ENCODE data around the gene SSTR4. TPM values are rescaled to one million over a fixed set of nuclear protein-coding genes. Genes with fewer than 3 reads are reported as not detected.

Gene SSTR4
- total RNA-seq, 1 experiment from 2014 or later, result not detected

- Mint-ChIP-seq H3K36me3 (no peaks in the 10 kb centered on the region), H3K4me1 (peaks cover 9% of the 10 kb centered on the region), H3K4me3 (no peak overlapping the region), H3K27ac (no peak overlapping the region), H3K27me3 (ENCODE audit: low read depth) (no peaks in the 10 kb centered on the region; the same call in 1 of the 2 replicates), H3K9me3 (0 out of 2 replicates have a peak, but pooled peaks cover 6% of the 10 kb centered on the region)
- POLR2A ChIA-PET, result no interaction called here
- CTCF ChIA-PET, result no interaction called here
- DNase-seq (ENCODE audit: low spot score) (no peak), ATAC-seq (no peak)
- TF ChIP-seq RORB (CRISPR knock-in tag; IDR thresholded peaks at IDR 0.05) (no peak), PRRX2 (CRISPR knock-in tag; IDR thresholded peaks at IDR 0.05) (no peak), EMX1 (CRISPR knock-in tag; IDR thresholded peaks at IDR 0.05) (no peak), ZNF219 (CRISPR knock-in tag; IDR thresholded peaks at IDR 0.05; ENCODE audit: borderline replicate concordance) (no peak)
- TF ChIP-seq, protein P1, sequence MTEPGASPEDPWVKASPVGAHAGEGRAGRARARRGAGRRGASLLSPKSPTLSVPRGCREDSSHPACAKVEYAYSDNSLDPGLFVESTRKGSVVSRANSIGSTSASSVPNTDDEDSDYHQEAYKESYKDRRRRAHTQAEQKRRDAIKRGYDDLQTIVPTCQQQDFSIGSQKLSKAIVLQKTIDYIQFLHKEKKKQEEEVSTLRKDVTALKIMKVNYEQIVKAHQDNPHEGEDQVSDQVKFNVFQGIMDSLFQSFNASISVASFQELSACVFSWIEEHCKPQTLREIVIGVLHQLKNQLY (CRISPR knock-in tag; IDR thresholded peaks at IDR 0.05), result no peak
- TF ChIP-seq, protein P2, sequence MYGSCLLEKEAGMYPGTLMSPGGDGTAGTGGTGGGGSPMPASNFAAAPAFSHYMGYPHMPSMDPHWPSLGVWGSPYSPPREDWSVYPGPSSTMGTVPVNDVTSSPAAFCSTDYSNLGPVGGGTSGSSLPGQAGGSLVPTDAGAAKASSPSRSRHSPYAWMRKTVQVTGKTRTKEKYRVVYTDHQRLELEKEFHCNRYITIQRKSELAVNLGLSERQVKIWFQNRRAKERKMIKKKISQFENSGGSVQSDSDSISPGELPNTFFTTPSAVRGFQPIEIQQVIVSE (CRISPR knock-in tag; IDR thresholded peaks at IDR 0.05; ENCODE audit: borderline replicate concordance), result no peak
These were observed 23.9 kb upstream of the SSTR4 start for GRCh38 chr20:23011008-23011721.

DNA sequence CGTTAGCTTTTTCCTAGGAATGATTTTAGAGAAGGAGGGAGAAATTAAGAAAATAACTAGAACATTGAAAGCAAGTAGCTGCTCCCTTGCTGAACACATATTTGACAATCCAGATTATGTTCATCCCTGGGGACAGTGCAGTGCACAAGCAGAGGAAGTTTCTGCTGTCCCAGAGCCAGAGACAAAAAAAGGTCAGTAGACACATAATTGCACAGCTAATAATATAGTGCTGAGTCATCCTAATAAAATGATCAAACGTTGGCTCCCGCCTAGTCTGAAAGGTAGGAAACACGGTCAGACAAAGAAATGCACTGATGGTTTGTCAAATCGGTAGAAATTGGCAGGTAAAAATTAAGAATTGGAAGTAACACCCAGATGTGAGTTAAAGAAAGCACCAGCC, 21.7 kb upstream of the SSTR4 start:
- Mint-ChIP-seq H3K27ac (no peak overlapping the region), H3K36me3 (no peaks in the 10 kb centered on the region), H3K4me3 (no peak overlapping the region), H3K27me3 (ENCODE audit: low read depth) (no peaks in the 10 kb centered on the region; the same call in 1 of the 2 replicates), H3K4me1 (peaks cover 2% of the 10 kb centered on the region; the same call in 1 of the 2 replicates), H3K9me3 (0 out of 2 replicates have a peak, but pooled peaks cover 6% of the 10 kb centered on the region)
- POLR2A ChIA-PET, result interaction anchor here (0.7 kb wide), 1 partner anchor 289 kb away, joined by 3 read pairs; no protein-coding TSS in a partner anchor
- DNase-seq (ENCODE audit: low spot score), result no peak
- CTCF ChIA-PET, result no interaction called here
- ATAC-seq, result no peak
- TF ChIP-seq PRDM15 (CRISPR knock-in tag; IDR thresholded peaks at IDR 0.05) (no peak), ZNF263 (CRISPR knock-in tag; IDR thresholded peaks at IDR 0.05; ENCODE audit: low read depth) (no peak), ZBTB21 (CRISPR knock-in tag; IDR thresholded peaks at IDR 0.05; ENCODE audit: borderline replicate concordance) (no peak), FOXP4 (CRISPR knock-in tag; IDR thresholded peaks at IDR 0.05) (no peak), ZNF396 (CRISPR knock-in tag; IDR thresholded peaks at IDR 0.05; ENCODE audit: borderline replicate concordance) (no peak)
- TF ChIP-seq, protein P3, sequence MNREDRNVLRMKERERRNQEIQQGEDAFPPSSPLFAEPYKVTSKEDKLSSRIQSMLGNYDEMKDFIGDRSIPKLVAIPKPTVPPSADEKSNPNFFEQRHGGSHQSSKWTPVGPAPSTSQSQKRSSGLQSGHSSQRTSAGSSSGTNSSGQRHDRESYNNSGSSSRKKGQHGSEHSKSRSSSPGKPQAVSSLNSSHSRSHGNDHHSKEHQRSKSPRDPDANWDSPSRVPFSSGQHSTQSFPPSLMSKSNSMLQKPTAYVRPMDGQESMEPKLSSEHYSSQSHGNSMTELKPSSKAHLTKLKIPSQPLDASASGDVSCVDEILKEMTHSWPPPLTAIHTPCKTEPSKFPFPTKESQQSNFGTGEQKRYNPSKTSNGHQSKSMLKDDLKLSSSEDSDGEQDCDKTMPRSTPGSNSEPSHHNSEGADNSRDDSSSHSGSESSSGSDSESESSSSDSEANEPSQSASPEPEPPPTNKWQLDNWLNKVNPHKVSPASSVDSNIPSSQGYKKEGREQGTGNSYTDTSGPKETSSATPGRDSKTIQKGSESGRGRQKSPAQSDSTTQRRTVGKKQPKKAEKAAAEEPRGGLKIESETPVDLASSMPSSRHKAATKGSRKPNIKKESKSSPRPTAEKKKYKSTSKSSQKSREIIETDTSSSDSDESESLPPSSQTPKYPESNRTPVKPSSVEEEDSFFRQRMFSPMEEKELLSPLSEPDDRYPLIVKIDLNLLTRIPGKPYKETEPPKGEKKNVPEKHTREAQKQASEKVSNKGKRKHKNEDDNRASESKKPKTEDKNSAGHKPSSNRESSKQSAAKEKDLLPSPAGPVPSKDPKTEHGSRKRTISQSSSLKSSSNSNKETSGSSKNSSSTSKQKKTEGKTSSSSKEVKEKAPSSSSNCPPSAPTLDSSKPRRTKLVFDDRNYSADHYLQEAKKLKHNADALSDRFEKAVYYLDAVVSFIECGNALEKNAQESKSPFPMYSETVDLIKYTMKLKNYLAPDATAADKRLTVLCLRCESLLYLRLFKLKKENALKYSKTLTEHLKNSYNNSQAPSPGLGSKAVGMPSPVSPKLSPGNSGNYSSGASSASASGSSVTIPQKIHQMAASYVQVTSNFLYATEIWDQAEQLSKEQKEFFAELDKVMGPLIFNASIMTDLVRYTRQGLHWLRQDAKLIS (CRISPR knock-in tag; IDR thresholded peaks at IDR 0.05; ENCODE audit: borderline replicate concordance), result no peak
- TF ChIP-seq, protein P4, sequence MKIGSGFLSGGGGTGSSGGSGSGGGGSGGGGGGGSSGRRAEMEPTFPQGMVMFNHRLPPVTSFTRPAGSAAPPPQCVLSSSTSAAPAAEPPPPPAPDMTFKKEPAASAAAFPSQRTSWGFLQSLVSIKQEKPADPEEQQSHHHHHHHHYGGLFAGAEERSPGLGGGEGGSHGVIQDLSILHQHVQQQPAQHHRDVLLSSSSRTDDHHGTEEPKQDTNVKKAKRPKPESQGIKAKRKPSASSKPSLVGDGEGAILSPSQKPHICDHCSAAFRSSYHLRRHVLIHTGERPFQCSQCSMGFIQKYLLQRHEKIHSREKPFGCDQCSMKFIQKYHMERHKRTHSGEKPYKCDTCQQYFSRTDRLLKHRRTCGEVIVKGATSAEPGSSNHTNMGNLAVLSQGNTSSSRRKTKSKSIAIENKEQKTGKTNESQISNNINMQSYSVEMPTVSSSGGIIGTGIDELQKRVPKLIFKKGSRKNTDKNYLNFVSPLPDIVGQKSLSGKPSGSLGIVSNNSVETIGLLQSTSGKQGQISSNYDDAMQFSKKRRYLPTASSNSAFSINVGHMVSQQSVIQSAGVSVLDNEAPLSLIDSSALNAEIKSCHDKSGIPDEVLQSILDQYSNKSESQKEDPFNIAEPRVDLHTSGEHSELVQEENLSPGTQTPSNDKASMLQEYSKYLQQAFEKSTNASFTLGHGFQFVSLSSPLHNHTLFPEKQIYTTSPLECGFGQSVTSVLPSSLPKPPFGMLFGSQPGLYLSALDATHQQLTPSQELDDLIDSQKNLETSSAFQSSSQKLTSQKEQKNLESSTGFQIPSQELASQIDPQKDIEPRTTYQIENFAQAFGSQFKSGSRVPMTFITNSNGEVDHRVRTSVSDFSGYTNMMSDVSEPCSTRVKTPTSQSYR (CRISPR knock-in tag; IDR thresholded peaks at IDR 0.05), result no peak
- TF ChIP-seq, protein P5, sequence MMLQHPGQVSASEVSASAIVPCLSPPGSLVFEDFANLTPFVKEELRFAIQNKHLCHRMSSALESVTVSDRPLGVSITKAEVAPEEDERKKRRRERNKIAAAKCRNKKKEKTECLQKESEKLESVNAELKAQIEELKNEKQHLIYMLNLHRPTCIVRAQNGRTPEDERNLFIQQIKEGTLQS (CRISPR knock-in tag; conservative IDR thresholded peaks at IDR 0.05), result no peak
- TF ChIP-seq, protein P6, sequence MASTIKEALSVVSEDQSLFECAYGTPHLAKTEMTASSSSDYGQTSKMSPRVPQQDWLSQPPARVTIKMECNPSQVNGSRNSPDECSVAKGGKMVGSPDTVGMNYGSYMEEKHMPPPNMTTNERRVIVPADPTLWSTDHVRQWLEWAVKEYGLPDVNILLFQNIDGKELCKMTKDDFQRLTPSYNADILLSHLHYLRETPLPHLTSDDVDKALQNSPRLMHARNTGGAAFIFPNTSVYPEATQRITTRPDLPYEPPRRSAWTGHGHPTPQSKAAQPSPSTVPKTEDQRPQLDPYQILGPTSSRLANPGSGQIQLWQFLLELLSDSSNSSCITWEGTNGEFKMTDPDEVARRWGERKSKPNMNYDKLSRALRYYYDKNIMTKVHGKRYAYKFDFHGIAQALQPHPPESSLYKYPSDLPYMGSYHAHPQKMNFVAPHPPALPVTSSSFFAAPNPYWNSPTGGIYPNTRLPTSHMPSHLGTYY (CRISPR knock-in tag; IDR thresholded peaks at IDR 0.05), result no peak
- TF ChIP-seq, protein P7, sequence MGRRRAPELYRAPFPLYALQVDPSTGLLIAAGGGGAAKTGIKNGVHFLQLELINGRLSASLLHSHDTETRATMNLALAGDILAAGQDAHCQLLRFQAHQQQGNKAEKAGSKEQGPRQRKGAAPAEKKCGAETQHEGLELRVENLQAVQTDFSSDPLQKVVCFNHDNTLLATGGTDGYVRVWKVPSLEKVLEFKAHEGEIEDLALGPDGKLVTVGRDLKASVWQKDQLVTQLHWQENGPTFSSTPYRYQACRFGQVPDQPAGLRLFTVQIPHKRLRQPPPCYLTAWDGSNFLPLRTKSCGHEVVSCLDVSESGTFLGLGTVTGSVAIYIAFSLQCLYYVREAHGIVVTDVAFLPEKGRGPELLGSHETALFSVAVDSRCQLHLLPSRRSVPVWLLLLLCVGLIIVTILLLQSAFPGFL (CRISPR knock-in tag; IDR thresholded peaks at IDR 0.05; ENCODE audit: borderline replicate concordance), result no peak

Measured in WTC11 (cell line).